GM18508 (cell line): ENCODE measurements around the gene CMIP.
A peak's percentile ranks its signal among the peaks of the same experiment; 100 is the strongest.

Source experiments
- ATAC-seq: cut with Tn5 transposase; IDR thresholded peaks from one replicate; pipeline ENCODE4 v1.9.1; 2021; ENCODE audit warnings: moderate number of reproducible peaks; ENCODE audit not compliant: insufficient read depth, unreplicated experiment

Gene CMIP

GRCh38 chr16:81473969-81474959 lies 29.7 kb downstream of the CMIP start:
- ATAC-seq, result no peak

- no peak for ATAC-seq
Measured at GRCh38 chr16:81477697-81478693, 33.4 kb downstream of the CMIP start.

GRCh38 chr16:81478876-81479511 lies 34.4 kb downstream of the CMIP start:
- peak; percentile 34 for ATAC-seq

DNA sequence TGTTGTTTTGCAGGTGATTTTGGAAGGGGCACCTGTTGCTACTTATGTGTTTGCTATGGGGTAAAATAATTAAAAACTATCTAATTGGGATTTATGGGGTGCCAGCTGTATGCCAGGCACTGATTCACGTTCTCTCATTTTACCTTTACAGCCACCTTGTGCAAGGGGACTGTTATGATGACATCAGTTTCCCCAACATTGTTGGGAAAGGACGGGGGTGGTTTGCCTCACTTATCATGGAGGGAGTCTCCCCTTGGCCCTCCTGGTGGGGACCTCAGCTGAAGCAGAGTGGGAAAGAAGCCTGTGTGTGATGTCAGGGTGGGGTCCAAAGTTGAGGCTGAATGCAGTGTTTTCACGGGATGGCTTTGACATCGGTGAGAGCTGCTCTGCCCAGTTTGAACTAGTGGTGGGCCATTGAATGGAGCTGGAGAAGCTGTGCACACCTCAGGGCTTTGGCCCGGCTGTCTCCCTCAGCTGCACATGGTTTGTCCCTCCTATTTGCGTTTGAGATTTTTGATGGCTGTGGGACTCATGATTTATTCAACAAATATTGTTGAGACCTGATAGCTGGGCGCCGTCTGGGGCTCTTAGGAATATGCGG lies 36.1 kb downstream of the CMIP start:
- no peak for ATAC-seq

DNA sequence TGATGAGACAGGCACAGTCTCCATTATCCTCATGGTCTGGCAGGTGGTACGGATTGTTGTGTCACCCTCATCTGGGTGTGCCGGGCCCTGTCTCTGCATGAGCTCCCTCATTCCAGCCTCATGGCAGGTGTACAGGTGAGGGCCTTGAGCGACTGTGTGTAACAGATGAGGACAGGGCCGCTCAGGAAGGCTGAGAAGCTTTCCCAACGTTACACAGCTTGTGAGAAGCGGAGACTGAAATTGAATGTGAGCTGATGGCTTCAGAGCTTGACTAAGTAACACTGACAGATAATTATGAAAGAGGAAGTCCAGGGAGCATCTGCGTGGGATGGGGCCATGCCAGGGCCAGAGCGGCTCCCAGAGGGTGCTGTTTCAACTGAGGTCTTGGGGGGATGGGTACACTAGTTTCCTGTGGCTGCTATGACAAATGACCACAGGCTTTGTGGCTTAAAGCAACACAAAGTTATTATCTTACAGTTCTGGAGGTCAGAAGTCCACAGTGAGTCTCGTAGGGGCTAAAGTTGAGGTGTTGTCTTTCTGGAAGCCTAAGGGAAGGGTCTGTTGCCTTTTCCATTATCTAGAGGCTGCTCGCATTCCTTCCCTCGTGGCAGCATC lies 36.7 kb downstream of the CMIP start:
- peak; percentile 81 for ATAC-seq

DNA sequence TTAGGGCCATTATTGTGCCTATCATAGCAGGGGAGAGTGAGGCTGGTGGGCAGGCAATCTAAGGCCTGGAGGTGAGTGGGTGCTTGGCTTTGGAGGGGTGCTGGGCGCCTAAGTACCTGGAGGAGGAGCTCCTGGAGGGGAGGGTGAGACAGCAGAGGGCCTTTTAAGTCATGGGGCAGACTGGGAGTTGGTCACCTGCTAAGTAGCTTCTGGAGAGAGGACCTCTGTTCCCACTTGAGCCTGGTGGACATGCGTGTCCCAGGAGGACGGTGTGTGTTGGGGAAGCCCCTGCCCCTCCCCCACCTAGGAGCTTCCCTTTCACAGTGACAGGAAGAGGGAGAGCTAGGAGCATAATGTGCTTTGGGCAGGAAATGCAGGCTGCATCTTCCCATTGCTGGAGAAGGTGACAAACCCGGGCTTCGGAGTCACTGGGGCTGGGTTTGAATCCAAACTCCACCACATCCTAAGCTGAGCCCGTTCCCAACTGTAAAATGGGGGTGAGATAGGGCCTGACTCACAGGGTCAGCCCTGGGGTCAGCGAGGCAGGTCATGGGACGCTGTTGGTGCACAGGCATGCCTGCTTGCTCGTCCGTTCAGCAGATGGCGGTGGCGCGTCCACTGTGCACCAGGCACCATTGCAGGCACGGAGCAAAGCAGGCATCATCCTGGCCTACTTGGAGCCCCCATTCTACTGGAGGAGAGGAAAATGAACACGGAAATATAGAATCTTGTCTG lies 37.9 kb downstream of the CMIP start:
- ATAC-seq, result no peak

- no peak for ATAC-seq
Measured at GRCh38 chr16:81483064-81483969, 38.7 kb downstream of the CMIP start.

DNA sequence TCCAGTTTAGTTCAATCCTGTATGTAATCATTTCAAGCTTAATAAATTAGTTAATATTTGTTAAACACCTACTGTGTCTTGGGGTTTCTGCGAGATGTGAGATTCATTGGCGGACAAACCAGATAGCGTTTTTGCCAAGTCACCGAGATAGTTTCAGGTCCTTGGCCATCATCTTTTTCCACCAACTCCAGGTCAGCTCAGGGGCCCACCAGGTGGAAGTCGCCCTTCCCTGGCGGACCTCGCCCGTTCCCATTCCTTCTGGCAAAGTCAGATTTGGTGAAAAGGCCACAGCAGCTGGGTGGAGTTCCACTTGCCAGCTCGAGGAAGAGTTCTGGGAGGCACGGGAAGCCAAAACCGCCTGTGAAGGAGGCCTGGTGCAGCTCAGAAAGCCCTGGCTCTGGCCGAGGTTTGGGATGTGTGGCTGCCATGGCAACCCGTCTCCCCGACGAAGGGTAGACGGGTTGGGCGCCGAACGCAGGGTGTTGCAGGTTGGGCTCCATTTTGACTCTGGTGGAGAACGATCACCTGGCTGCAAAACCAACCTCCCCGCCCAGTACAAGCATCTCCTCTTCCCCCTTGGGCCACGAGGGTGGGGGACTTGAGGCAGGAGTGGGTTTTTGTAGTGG lies 39.5 kb downstream of the CMIP start:
- ATAC-seq, result no peak

GRCh38 chr16:81484908-81485624 lies 40.5 kb downstream of the CMIP start:
- no peak for ATAC-seq

- no peak for ATAC-seq
Measured at GRCh38 chr16:81485824-81486539, 41.4 kb downstream of the CMIP start.

GRCh38 chr16:81486540-81487061 lies 42.0 kb downstream of the CMIP start:
- ATAC-seq, result no peak

- ATAC-seq, result no peak
Measured at GRCh38 chr16:81487301-81487720, 42.7 kb downstream of the CMIP start.

DNA sequence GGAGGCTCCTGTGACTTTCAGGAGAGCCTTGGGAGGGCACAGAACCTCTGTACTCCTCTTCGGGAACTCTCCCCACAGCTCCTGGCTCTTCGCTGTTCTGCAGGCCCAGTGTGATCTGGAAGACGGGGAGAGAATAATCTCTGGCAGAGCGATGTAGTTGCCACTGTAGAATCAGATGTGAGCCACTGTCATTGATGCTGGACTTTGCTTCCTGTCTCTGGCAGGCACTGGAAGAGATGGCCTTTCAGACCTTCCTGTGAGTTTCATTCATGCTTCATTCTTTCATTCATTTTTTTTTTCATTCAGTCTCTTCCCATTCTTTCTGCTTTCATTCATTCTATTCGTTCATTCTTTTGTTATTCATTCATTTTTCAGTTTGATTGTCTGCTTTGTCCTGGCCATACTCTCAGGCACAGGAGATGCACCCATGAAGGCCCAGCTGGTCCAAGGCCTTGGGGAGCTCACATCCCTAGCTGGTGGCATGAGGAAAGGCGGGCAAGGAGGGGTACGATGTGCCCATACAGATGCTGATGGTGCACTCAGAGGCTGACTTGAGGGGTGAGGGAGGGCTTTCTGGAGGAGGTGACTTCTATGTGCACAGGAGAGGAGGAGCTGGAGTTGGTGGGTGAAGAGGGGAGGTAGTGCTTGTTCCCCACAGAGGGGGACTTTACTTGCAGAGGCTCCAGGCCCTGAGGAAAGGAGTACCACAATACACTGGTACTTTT lies 44.2 kb downstream of the CMIP start:
- ATAC-seq, result no peak

DNA sequence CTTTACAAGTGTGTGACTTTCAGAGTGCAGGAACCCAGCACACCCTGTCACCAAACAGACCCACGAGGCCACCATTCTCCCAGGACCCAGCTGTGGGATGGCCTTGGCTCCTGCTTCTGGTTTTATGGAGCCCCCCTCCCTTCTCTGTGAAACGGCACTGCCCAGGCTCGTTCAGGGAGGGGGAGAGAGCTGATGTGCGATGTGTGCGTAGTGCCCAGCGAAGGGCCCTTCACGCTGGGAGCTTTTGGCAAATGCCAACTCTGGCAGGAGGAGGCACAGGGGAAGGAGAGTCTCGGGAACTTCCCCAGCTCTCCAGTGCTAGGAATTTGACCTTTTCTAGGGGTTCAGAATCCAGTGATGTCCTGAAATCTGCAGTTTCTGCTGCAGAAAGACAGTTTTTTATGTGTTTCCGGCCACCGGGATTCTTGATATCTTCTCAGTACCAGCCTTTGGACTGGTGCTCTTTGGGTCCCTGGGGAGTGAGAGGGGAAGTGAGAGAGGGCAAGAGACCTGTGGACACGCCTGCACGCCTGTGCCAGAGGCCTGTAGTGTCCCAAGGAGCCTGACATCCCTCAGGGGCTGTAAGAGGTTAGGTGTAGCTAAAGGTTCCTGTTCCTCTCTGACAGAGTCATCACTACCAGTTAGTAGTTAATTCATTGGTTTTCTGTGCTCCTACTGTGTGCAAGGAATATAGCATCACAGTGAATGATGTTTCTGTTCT lies 45.1 kb downstream of the CMIP start:
- no peak for ATAC-seq
